Neural progenitor cell (in vitro differentiated cells): ENCODE measurements around the gene SLC10A7.

Experiments
- EZH2 ChIP-seq: fragments of 200-600 bp; sonication (generic); IDR thresholded peaks from 2 replicates; pipeline ENCODE4 v1.6.1; 2017; ENCODE audit warnings: antibody characterized with exemption, mild to moderate bottlenecking, moderate library complexity
- EZH2phosphoT487 ChIP-seq: fragments of 200-600 bp; sonication (generic); IDR thresholded peaks from 2 replicates; pipeline ENCODE4 v1.6.1; 2017; ENCODE audit warnings: antibody characterized with exemption
- TF ChIP-seq, protein P1 (sequence below): fragments of 200-600 bp; sonication (generic); IDR thresholded peaks from 2 replicates; pipeline ENCODE4 v1.5.1; 2017; ENCODE audit warnings: antibody characterized with exemption, mild to moderate bottlenecking

DNA sequence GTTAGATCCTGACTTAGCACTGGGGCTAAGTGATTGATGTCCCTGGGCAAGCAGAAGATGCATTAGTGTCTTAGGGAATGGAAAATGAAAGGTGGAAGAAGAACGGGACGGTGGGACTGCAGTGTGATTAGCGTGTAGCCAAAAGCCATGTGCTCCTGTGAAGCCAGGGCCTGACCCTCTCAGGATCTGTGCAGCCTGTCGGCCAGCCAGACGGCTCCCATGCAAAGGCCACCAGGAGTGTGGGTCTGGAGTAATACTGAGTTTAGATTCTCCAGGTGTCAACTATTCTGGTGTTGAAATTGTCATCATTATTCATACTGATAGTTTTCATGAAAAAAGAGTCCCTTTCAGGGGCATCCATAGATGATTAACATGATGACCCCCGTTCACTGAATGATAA lies 275.4 kb downstream of the SLC10A7 start:
- TF ChIP-seq EZH2 (no peak), EZH2phosphoT487 (no peak)
- TF ChIP-seq, protein P1, sequence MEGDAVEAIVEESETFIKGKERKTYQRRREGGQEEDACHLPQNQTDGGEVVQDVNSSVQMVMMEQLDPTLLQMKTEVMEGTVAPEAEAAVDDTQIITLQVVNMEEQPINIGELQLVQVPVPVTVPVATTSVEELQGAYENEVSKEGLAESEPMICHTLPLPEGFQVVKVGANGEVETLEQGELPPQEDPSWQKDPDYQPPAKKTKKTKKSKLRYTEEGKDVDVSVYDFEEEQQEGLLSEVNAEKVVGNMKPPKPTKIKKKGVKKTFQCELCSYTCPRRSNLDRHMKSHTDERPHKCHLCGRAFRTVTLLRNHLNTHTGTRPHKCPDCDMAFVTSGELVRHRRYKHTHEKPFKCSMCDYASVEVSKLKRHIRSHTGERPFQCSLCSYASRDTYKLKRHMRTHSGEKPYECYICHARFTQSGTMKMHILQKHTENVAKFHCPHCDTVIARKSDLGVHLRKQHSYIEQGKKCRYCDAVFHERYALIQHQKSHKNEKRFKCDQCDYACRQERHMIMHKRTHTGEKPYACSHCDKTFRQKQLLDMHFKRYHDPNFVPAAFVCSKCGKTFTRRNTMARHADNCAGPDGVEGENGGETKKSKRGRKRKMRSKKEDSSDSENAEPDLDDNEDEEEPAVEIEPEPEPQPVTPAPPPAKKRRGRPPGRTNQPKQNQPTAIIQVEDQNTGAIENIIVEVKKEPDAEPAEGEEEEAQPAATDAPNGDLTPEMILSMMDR, result no peak
